Measurements from ENCODE around the gene CYP2A13. TPM values are rescaled to one million over a fixed set of nuclear protein-coding genes. Genes with fewer than 3 reads are reported as not detected.
A peak's percentile ranks its signal among the peaks of the same experiment; 100 is the strongest.

Gene CYP2A13
- total RNA-seq, 1 experiment from 2014 or later = 0.63 TPM

- no peak overlapping the region for H2BK120ac ChIP-seq (ENCODE audit: low read depth, low read length, poor library complexity, severe bottlenecking)
- H4K20me1 ChIP-seq (ENCODE audit: control insufficient read depth, insufficient read depth, insufficient read length) = no peaks in the 10 kb centered on the region
- no peak overlapping the region for H4K5ac ChIP-seq (ENCODE audit: insufficient read length, low read depth, low read length)
- H2BK20ac ChIP-seq (ENCODE audit: low read depth, low read length, poor library complexity, severe bottlenecking) = no peak overlapping the region
- Mint-ChIP-seq H3K4me1 (peaks cover 16 to 22% of the 10 kb centered on the region in 2 experiments), H3K27ac (no peak overlapping the region), H3K9me3 (peaks cover 28 to 30% of the 10 kb centered on the region in 2 experiments), H3K27me3 (ENCODE audit: low read depth) (peaks cover 42% of the 10 kb centered on the region), H3K4me3 (no peak overlapping the region; a peak in 1 of 5 replicates), H3K36me3 (ENCODE audit: insufficient read depth in 1 of 3, low read depth in 3 of 3) (peaks cover 0 to 14% (median 2%) of the 10 kb centered on the region in 3 experiments; a peak in 3 of 7 replicates)
- no peak overlapping the region for H3K9ac ChIP-seq (ENCODE audit: extremely low read depth, insufficient read length, low read length)
- H3K79me1 ChIP-seq (ENCODE audit: insufficient read depth, low read depth, low read length, poor library complexity, severe bottlenecking) = no peaks in the 10 kb centered on the region
- no peak overlapping the region for H3T11ph ChIP-seq (ENCODE audit: low read length)
- H3K27ac ChIP-seq (ENCODE audit: insufficient read length, low read depth, low read length) = no peak overlapping the region
- H4K91ac ChIP-seq (ENCODE audit: insufficient read length, low read depth, low read length) = no peak overlapping the region
- H3K4ac ChIP-seq (ENCODE audit: low read depth, low read length) = no peak overlapping the region
- H2BK5ac ChIP-seq (ENCODE audit: insufficient read length, low read length) = no peak overlapping the region
- no peak overlapping the region for H3K14ac ChIP-seq (ENCODE audit: insufficient read depth, low read length)
- no peak for DNase-seq
- no peak overlapping the region for H4K8ac ChIP-seq (replicated peaks; ENCODE audit: insufficient read length, low read depth, low read length)
- no CpG with 5 or more reads among the region's 15 CpGs for WGBS (ENCODE audit: extremely low coverage, insufficient read length, low lambda C conversion rate)
- no peak overlapping the region for H3K56ac ChIP-seq (ENCODE audit: insufficient read length, low read depth, low read length)
- H3K27me3 ChIP-seq (ENCODE audit: insufficient read depth, low read length) = no peaks in the 10 kb centered on the region; the same call in 1 of the 2 replicates
- no peak overlapping the region for H2AFZ ChIP-seq (ENCODE audit: low read length)
- H2BK15ac ChIP-seq (ENCODE audit: low read depth, low read length) = no peak overlapping the region
- H3K9me3 ChIP-seq (ENCODE audit: control insufficient read depth, low read depth, low read length) = no peaks in the 10 kb centered on the region
- no peak overlapping the region for H3K4me2 ChIP-seq (ENCODE audit: insufficient read depth, insufficient read length, low read length)
- H2AK5ac ChIP-seq (ENCODE audit: insufficient read length, low read length) = no peak overlapping the region
- H3K23me2 ChIP-seq (ENCODE audit: insufficient read length, low read depth, low read length, poor library complexity, severe bottlenecking) = no peaks in the 10 kb centered on the region
- no peak overlapping the region for H3K23ac ChIP-seq (ENCODE audit: insufficient read length, low read depth, low read length)
- TF ChIP-seq CTCF (conservative IDR thresholded peaks at IDR 0.05) = no peak
- no peaks in the 10 kb centered on the region for H3K79me2 ChIP-seq (ENCODE audit: insufficient read depth, low read length)
- H2BK12ac ChIP-seq (ENCODE audit: insufficient read length, low read depth, low read length) = no peak overlapping the region
- H3K18ac ChIP-seq (ENCODE audit: insufficient read length, low read depth, low read length) = peak overlapping the region; percentile 12
- no peaks in the 10 kb centered on the region for H3K4me1 ChIP-seq (ENCODE audit: insufficient read depth, low read length)
These were observed 7.5 kb downstream of the CYP2A13 start for GRCh38 chr19:41095703-41096102.
